Measurements from ENCODE around the gene USP47. TPM values are rescaled to one million over a fixed set of nuclear protein-coding genes. Genes with fewer than 3 reads are reported as not detected.
A peak's percentile ranks its signal among the peaks of the same experiment; 100 is the strongest.

The USP47 gene
- total and polyA plus RNA-seq, 2 of the 8 experiments (the other 6 are each of a cell fraction or from before 2014, with no cell fraction given) = 4.2 to 21.3 TPM

DNA sequence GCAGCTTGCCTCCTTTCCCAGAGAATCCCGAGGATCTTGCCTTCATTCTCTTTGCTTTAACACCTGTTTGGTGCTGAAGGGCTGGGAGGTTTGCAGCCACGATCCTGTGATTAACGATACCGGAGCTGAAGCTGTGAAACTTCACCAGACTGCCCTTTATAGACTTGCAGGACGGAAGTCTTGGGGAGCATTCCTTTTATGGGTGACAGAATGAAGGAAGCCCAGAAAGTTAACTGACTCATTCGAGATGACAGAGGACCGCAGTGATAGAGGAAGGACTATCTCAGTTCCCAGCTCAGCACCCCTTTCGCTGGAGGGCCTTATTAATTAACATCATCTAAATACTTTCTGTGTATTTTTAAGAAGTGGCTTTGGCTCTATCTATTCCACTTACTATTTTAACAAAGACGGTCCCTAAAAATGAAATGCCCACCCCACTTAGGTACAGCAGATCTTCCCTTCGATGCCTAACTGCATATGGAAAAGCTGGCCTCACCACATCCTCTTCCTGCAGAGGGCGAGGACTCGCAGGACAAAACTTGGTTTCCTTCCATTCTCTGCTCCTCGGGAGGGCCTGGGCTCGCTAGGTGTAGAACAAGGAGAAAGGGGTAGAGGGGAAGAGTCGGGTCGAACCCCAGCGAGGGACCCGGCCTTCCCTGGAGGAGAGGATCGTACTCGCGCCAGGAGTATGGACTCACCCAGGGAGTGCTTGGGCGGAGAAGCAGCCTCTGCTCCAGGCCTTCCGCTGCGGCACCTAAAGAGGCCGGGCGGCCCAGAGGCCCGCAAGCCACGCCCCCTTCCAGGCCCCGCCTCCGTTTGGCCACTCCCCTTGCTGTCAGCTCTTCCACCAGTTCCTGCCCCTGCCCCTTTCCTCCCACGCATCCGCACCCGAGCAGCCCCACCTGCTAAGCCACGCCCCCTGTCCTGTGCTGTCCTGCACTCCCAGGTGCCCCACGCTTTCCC, 30.7 kb upstream of the USP47 start:
- peak in 1 of 2 experiments; percentile 84 for DNase-seq (ENCODE audit: low read depth in 1 of 2, low spot score in 2 of 2)

More for the DNA sequence above, 30.7 kb upstream of the USP47 start:
- POLR2A ChIA-PET (ENCODE audit: partially characterized antibody) = interaction anchor here (0.7 kb wide), 1 partner anchor 9 kb away, joined by 3 read pairs; no protein-coding TSS in a partner anchor
- H3K14ac ChIP-seq (ENCODE audit: insufficient read length) = no peak overlapping the region
- no peak overlapping the region for H3K4me2 ChIP-seq (ENCODE audit: insufficient read depth in 1 of 2, low read depth in 2 of 2, low read length in 2 of 2)
- no peak overlapping the region for H2BK5ac ChIP-seq (ENCODE audit: low read depth, low read length)
- H2AFZ ChIP-seq (ENCODE audit: low read length) = no peak overlapping the region
- 83% methylated on average over 29 of the region's 35 CpGs; no CpG with 5 or more reads in 1 of the 2 experiments for WGBS, 2 experiments (ENCODE audit: extremely low coverage in 1 of 2, insufficient coverage in 1 of 2, insufficient read length in 1 of 2, insufficient replicate concordance in 2 of 2, low coverage in 1 of 2, low lambda C conversion rate in 2 of 2, missing lambda C conversion rate in 1 of 2)
- no peaks in the 10 kb centered on the region for H3K27me3 ChIP-seq (replicated peaks in 1 of 4; ENCODE audit: control insufficient read depth in 3 of 4, extremely low read depth in 1 of 4, insufficient read depth in 3 of 4, low read length in 3 of 4)
- H2AK5ac ChIP-seq (ENCODE audit: low read depth, low read length) = no peak overlapping the region
- TF ChIP-seq RBBP5 (IDR thresholded peaks at IDR 0.05; ENCODE audit: borderline replicate concordance, low read depth, low read length) (no peak), HDAC2 (IDR thresholded peaks at IDR 0.05; ENCODE audit: borderline replicate concordance in 1 of 2, low read depth in 2 of 2, low read length in 2 of 2) (no peak), TCF12 (IDR thresholded peaks at IDR 0.05; ENCODE audit: low read depth, low read length) (no peak), NRF1 (IDR thresholded peaks at IDR 0.05; ENCODE audit: low read depth, low read length) (no peak)
- no peaks in the 10 kb centered on the region for H3K79me1 ChIP-seq (ENCODE audit: low read depth, low read length)
- no peak overlapping the region for H3K4me3 ChIP-seq (ENCODE audit: extremely low read depth in 1 of 4, insufficient read depth in 2 of 4, low read depth in 3 of 4, low read length in 4 of 4)
- H3K56ac ChIP-seq (replicated peaks; ENCODE audit: insufficient read length, low read depth, low read length) = no peak overlapping the region
- no peaks in the 10 kb centered on the region for H3K36me3 ChIP-seq (ENCODE audit: control insufficient read depth in 2 of 4, insufficient read depth in 4 of 4, low read length in 3 of 4)
- no peak overlapping the region for H2BK120ac ChIP-seq (replicated peaks; ENCODE audit: low read depth, low read length)
- no peaks in the 10 kb centered on the region for H3K4me1 ChIP-seq (replicated peaks in 1 of 4; ENCODE audit: control insufficient read depth in 3 of 4, insufficient read depth in 4 of 4, low read length in 3 of 4)
- no peaks in the 10 kb centered on the region for H3K23me2 ChIP-seq (ENCODE audit: low read depth, low read length)
- no peak overlapping the region for H2BK20ac ChIP-seq (ENCODE audit: low read length)
- FAIRE-seq = no peak
- H3K9ac ChIP-seq (replicated peaks in 1 of 4; ENCODE audit: extremely low read depth in 1 of 4, low read depth in 3 of 4, low read length in 3 of 4) = no peak overlapping the region
- no peak overlapping the region for H3K23ac ChIP-seq (ENCODE audit: insufficient read length)
- no peak overlapping the region for H4K5ac ChIP-seq (ENCODE audit: insufficient read length, low read depth, low read length)
- CTCF ChIA-PET (ENCODE audit: partially characterized antibody) = interaction anchor here (1.2 to 1.3 kb wide), 2 partner anchors 12 to 38 kb away, joined by 3 to 6 read pairs; no protein-coding TSS in a partner anchor
- no peak overlapping the region for H2BK12ac ChIP-seq (ENCODE audit: low read depth, low read length)
- no peak overlapping the region for H4K91ac ChIP-seq (replicated peaks; ENCODE audit: insufficient read length, low read length)
- no peaks in the 10 kb centered on the region for H3K9me3 ChIP-seq (ENCODE audit: insufficient read depth in 2 of 2, low read depth in 1 of 2, low read length in 1 of 2)
- H4K20me1 ChIP-seq (replicated peaks in 1 of 2; ENCODE audit: control insufficient read depth in 1 of 2, insufficient read depth in 2 of 2, low read length in 2 of 2) = no peaks in the 10 kb centered on the region
- 0 out of 2 replicates have a peak overlapping the region, but pooled peaks have one; percentile 29 for H2BK15ac ChIP-seq (ENCODE audit: low read length)
- H3K4ac ChIP-seq (replicated peaks; ENCODE audit: insufficient read length, low read depth, low read length) = no peak overlapping the region
- no peak overlapping the region for H3K18ac ChIP-seq (ENCODE audit: extremely low read depth, low read length)
- H4K8ac ChIP-seq (ENCODE audit: extremely low read depth, insufficient read depth, low read length) = peak overlapping the region; percentile 57; the same call in 1 of the 2 replicates
- H3K27ac ChIP-seq (ENCODE audit: low read depth, low read length) = no peak overlapping the region
- no peaks in the 10 kb centered on the region for H3K79me2 ChIP-seq (ENCODE audit: control insufficient read depth in 1 of 2, insufficient read depth in 2 of 2, low read length in 2 of 2)
